Measurements from ENCODE around the gene USP17L22.
"Not testable (repeated sequence)": the region's sequence is repeated elsewhere in the genome, so short reads cannot be mapped to it uniquely, and the experiment has no call there.

GRCh38 chr4:9238461-9238860 is 29.0 kb upstream of the USP17L22 start:
- TF ChIP-seq CTCF, POLR2A (IDR thresholded peaks at IDR 0.05): not testable (repeated sequence)

All from right lobe of liver (tissue), 4 donors.